GM06990 (cell line): ENCODE measurements around the gene ACTBL2.
"Not testable (repeated sequence)": the region's sequence is repeated elsewhere in the genome, so short reads cannot be mapped to it uniquely, and the experiment has no call there.

Experiments used
- DNase-seq: peaks from one replicate; pipeline ENCODE4 v3.0.0-alpha.2; 2011; ENCODE audit not compliant: insufficient read length; ENCODE audit errors: extremely low read depth
- H3K27me3 ChIP-seq: replicated peaks from 2 replicates; pipeline ENCODE4 v1.6.0; 2011; ENCODE audit warnings: low read length; ENCODE audit not compliant: control insufficient read depth, insufficient read depth
- H3K36me3 ChIP-seq: 2 replicates; pipeline ENCODE4 v1.5.1; 2011; ENCODE audit warnings: low read length; ENCODE audit not compliant: control insufficient read depth, insufficient read depth
- H3K4me3 ChIP-seq: replicated peaks from 2 replicates; pipeline ENCODE4 v1.5.1; 2011; ENCODE audit warnings: low read depth, mild to moderate bottlenecking, control low read depth, low read length
- TF ChIP-seq, protein P1 (sequence below): IDR thresholded peaks from 2 replicates; pipeline ENCODE4 v1.5.1; 2011; ENCODE audit warnings: low read length, control low read depth, mild to moderate bottlenecking, inconsistent platforms; ENCODE audit not compliant: insufficient read depth, poor library complexity, severe bottlenecking

ACTBL2 gene

DNA sequence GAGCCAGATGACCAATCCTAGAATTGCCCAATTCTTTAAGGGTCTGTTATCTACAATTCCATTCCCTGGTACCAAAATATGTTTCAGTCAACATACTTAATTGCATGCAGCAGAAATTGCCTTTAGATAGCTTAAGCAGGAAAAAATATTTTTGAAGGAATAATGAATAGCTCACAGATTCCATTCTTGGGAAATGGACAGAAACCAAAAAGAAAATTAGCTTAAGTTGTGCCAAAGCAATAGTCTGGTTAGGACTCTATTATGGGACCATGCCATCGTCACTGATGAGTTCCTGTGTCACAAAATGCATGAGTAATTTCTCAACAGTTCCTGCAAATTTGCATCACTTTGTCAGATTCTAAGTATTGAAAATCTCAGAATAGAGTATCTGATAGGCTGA is 12.3 kb downstream of the ACTBL2 start:
- TF ChIP-seq, protein P1, sequence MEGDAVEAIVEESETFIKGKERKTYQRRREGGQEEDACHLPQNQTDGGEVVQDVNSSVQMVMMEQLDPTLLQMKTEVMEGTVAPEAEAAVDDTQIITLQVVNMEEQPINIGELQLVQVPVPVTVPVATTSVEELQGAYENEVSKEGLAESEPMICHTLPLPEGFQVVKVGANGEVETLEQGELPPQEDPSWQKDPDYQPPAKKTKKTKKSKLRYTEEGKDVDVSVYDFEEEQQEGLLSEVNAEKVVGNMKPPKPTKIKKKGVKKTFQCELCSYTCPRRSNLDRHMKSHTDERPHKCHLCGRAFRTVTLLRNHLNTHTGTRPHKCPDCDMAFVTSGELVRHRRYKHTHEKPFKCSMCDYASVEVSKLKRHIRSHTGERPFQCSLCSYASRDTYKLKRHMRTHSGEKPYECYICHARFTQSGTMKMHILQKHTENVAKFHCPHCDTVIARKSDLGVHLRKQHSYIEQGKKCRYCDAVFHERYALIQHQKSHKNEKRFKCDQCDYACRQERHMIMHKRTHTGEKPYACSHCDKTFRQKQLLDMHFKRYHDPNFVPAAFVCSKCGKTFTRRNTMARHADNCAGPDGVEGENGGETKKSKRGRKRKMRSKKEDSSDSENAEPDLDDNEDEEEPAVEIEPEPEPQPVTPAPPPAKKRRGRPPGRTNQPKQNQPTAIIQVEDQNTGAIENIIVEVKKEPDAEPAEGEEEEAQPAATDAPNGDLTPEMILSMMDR: no peak

DNA sequence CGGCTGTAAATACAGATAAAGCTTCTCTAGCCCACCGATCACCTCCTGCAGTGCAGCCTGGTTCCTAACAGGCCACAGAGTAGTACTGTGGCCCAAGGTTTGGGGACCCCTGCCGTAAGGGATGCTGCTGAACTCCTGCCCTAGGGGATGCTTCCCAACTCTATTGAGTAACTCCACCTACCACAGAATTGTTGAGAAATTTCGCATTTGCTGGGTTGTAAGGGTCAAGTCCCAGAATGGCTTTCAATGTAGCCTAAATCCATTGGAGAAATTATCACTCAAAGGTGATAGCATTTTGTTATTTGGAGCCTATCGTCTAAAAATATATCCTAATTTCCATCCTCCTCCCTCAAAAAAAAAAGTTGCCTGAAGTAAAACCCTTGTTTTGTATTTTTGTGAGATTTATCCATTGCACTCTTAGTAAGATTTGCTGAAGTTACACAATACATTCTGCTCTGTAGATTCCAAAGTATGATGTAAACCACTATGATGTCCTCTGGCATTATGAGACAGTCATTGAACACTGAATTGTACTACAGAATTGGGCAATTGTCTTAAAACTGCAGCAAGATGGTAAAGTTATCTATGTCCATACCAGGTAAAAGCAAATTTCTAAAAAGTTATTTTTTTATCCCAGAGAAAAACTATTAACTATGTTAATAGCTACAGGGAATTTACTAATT is 14.0 kb downstream of the ACTBL2 start:
- no peaks in the 10 kb centered on the region for H3K27me3 ChIP-seq
- DNase-seq: no peak
- no peaks in the 10 kb centered on the region for H3K36me3 ChIP-seq
- TF ChIP-seq, protein P1: no peak
- H3K4me3 ChIP-seq: no peak overlapping the region

More for the DNA sequence above, 12.3 kb downstream of the ACTBL2 start:
- no peak for DNase-seq
- Histone ChIP-seq H3K4me3 (no peak overlapping the region), H3K36me3 (no peaks in the 10 kb centered on the region), H3K27me3 (no peaks in the 10 kb centered on the region)

DNA sequence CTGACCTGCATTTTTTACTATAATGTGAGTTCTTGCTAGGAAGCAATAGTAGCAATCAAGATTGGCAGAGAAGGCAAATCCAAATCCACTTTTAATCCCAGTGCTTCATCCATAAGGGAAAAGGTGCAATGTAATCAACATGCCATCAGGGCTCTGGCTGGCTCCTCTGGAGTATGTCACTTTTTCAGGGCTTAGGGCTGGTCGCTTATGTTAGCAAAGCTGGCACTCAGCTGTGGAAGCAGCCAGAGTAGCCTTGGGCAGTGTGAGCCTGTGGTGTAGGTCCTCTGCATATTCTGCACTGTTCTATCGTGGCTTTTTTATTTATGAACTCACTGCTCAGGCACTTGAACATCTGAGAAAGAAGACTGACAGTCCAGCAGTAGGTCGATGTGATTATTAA is 16.1 kb downstream of the ACTBL2 start:
- Histone ChIP-seq H3K36me3 (no peaks in the 10 kb centered on the region), H3K27me3 (no peaks in the 10 kb centered on the region), H3K4me3 (no peak overlapping the region)
- no peak for DNase-seq
- TF ChIP-seq, protein P1: no peak

GRCh38 chr5:57460056-57460455 is 22.6 kb downstream of the ACTBL2 start:
- H3K36me3 ChIP-seq, H3K4me3 ChIP-seq, DNase-seq, H3K27me3 ChIP-seq: not testable (repeated sequence)

DNA sequence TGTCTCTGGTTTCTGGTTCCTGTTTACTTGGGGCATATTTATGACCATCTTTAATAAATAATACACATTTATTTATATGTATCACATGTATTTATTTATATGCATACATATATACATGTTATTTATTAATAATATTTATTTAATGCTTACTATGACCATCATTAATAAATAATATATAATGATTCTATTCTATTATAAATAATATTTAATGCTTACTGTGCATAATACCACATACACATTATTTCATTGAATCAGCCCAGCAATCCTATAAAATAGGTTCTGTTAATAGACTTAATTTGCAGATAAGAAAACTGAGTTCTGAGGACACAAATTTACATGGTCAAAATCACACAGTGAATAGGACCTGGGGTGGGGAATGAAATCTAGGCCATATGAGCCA is 24.2 kb downstream of the ACTBL2 start:
- Histone ChIP-seq H3K36me3 (no peaks in the 10 kb centered on the region), H3K27me3 (no peaks in the 10 kb centered on the region), H3K4me3 (no peak overlapping the region)
- no peak for DNase-seq
- TF ChIP-seq, protein P1: no peak

DNA sequence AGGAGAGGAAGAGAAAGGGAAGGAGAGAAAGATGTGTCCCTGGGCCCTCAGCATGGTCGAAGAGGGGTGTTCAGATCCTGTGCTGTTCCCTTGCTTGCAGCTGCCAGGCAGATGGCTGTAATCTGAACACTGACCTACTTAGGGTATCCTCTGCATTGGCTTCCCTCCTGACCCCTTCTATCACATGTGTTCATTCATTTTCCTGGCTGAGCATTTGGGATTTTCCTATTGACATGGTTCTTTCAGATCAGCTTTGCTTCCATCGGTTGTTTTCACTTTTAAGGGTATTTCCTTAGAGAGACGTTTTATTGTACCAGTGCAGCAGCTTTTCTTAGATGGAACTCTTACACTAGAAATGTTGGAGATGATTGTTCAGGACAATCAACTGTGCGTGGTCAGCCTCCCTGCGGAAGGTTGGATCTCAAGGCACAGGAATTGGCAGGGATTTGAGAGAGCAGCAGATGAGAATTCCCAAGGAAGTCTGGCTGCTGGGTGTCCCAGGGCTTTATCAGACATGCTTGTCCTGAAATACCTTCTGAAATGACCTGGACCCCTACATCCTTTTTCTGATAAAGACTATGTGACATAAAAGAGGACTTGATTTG is 26.0 kb downstream of the ACTBL2 start:
- no peak overlapping the region for H3K4me3 ChIP-seq
- TF ChIP-seq, protein P1: no peak
- H3K36me3 ChIP-seq: no peaks in the 10 kb centered on the region
- H3K27me3 ChIP-seq: no peaks in the 10 kb centered on the region
- DNase-seq: no peak
